KMS-11 (cell line): ENCODE results near the gene RAB8B.

Experiments used
- H2AFZ ChIP-seq: fragments of 200-600 bp; sonication (generic); 2 replicates; pipeline ENCODE4 v1.6.1; 2016; ENCODE audit warnings: antibody characterized with exemption, mixed run types, low read depth
- H3K27ac ChIP-seq: fragments of 200-600 bp; sonication (generic); 2 replicates; pipeline ENCODE4 v1.6.1; 2016; ENCODE audit warnings: mild to moderate bottlenecking, mixed run types
- H3K27me3 ChIP-seq: fragments of 200-600 bp; sonication (generic); 2 replicates; pipeline ENCODE4 v1.6.1; 2017; ENCODE audit warnings: mild to moderate bottlenecking, low read depth, mixed run types, moderate library complexity; ENCODE audit not compliant: insufficient read depth
- H3K36me3 ChIP-seq: fragments of 200-600 bp; sonication (generic); 2 replicates; pipeline ENCODE4 v1.6.1; 2017; ENCODE audit warnings: mild to moderate bottlenecking, mixed run types; ENCODE audit not compliant: insufficient read depth
- H3K4me1 ChIP-seq: fragments of 200-600 bp; sonication (generic); 2 replicates; pipeline ENCODE4 v1.6.1; 2016; ENCODE audit warnings: mild to moderate bottlenecking, low read depth, mixed run types; ENCODE audit not compliant: poor library complexity, severe bottlenecking
- H3K4me2 ChIP-seq: fragments of 200-600 bp; sonication (generic); 2 replicates; pipeline ENCODE4 v1.7.0; 2016; ENCODE audit warnings: mild to moderate bottlenecking, mixed run types
- H3K4me3 ChIP-seq: fragments of 200-600 bp; sonication (generic); IDR thresholded peaks from 2 replicates; pipeline ENCODE4 v1.6.1; 2017; ENCODE audit warnings: low read depth, low read length, mixed read lengths; ENCODE audit not compliant: insufficient read depth
- H3K79me2 ChIP-seq: fragments of 200-600 bp; sonication (generic); 2 replicates; pipeline ENCODE4 v1.6.1; 2016; ENCODE audit warnings: low read depth, mixed run types; ENCODE audit not compliant: insufficient read depth
- H3K9ac ChIP-seq: fragments of 200-600 bp; sonication (generic); 2 replicates; pipeline ENCODE4 v1.6.1; 2016; ENCODE audit warnings: mild to moderate bottlenecking, mixed run types
- H4K20me1 ChIP-seq: fragments of 200-600 bp; sonication (generic); 2 replicates; pipeline ENCODE4 v1.6.1; 2016; ENCODE audit warnings: mild to moderate bottlenecking, mixed run types; ENCODE audit not compliant: insufficient read depth
- CTCF ChIP-seq: fragments of 200-600 bp; sonication (generic); conservative IDR thresholded peaks from 2 replicates; pipeline ENCODE4 v1.6.1; 2017; ENCODE audit warnings: low read depth, mild to moderate bottlenecking, antibody characterized with exemption, low read length, moderate library complexity, mixed read lengths

RAB8B gene

GRCh38 chr15:63218100-63218808, 28.8 kb downstream of the RAB8B start:
- no peaks in the 10 kb centered on the region for H3K79me2 ChIP-seq
- H3K9ac ChIP-seq = no peak overlapping the region
- no peaks in the 10 kb centered on the region for H3K4me1 ChIP-seq

GRCh38 chr15:63219196-63219710, 29.8 kb downstream of the RAB8B start:
- H3K4me2 ChIP-seq = no peak overlapping the region
- no peak overlapping the region for H2AFZ ChIP-seq
- H3K27me3 ChIP-seq = no peaks in the 10 kb centered on the region
- no peaks in the 10 kb centered on the region for H3K4me1 ChIP-seq
- no peak overlapping the region for H3K27ac ChIP-seq
- no peak overlapping the region for H3K4me3 ChIP-seq
- TF ChIP-seq CTCF = no peak
- no peaks in the 10 kb centered on the region for H3K36me3 ChIP-seq
- no peak overlapping the region for H3K9ac ChIP-seq
- H3K79me2 ChIP-seq = no peaks in the 10 kb centered on the region
- H4K20me1 ChIP-seq = no peaks in the 10 kb centered on the region

More at GRCh38 chr15:63218100-63218808, 28.8 kb downstream of the RAB8B start:
- Histone ChIP-seq H3K27ac (no peak overlapping the region), H2AFZ (no peak overlapping the region), H3K4me3 (no peak overlapping the region), H3K36me3 (no peaks in the 10 kb centered on the region), H3K4me2 (no peak overlapping the region), H3K27me3 (no peaks in the 10 kb centered on the region), H4K20me1 (no peaks in the 10 kb centered on the region)
- no peak for TF ChIP-seq CTCF

- no peak overlapping the region for H3K9ac ChIP-seq
- H4K20me1 ChIP-seq = no peaks in the 10 kb centered on the region
- no peaks in the 10 kb centered on the region for H3K79me2 ChIP-seq
- H2AFZ ChIP-seq = no peak overlapping the region
- H3K36me3 ChIP-seq = no peaks in the 10 kb centered on the region
- TF ChIP-seq CTCF = no peak
- H3K4me2 ChIP-seq = no peak overlapping the region
- H3K27ac ChIP-seq = no peak overlapping the region
- H3K27me3 ChIP-seq = no peaks in the 10 kb centered on the region
- no peaks in the 10 kb centered on the region for H3K4me1 ChIP-seq
- H3K4me3 ChIP-seq = no peak overlapping the region
Observed at GRCh38 chr15:63221346-63221745, 31.9 kb downstream of the RAB8B start.

- H3K4me2 ChIP-seq = no peak overlapping the region
- no peaks in the 10 kb centered on the region for H3K36me3 ChIP-seq
- no peaks in the 10 kb centered on the region for H3K79me2 ChIP-seq
- H3K9ac ChIP-seq = no peak overlapping the region
- no peak for TF ChIP-seq CTCF
- no peak overlapping the region for H3K4me3 ChIP-seq
- no peaks in the 10 kb centered on the region for H3K27me3 ChIP-seq
- H3K27ac ChIP-seq = no peak overlapping the region
- no peaks in the 10 kb centered on the region for H3K4me1 ChIP-seq
- H2AFZ ChIP-seq = no peak overlapping the region
- H4K20me1 ChIP-seq = no peaks in the 10 kb centered on the region
Observed at GRCh38 chr15:63223463-63223862, 34.1 kb downstream of the RAB8B start.
